PC-3 (cell line): ENCODE measurements around the gene CACNA1D.

Experiments used
- CTCF ChIP-seq: fragments of 300-600 bp; sonication (generic); conservative IDR thresholded peaks from 2 replicates; pipeline ENCODE4 v1.5.1; 2017; ENCODE audit warnings: antibody characterized with exemption, low read depth, mild to moderate bottlenecking, low read length
- EZH2 ChIP-seq: fragments of 300-600 bp; sonication (generic); IDR thresholded peaks from one replicate; pipeline ENCODE4 v1.6.1; 2017; ENCODE audit warnings: antibody characterized with exemption, mild to moderate bottlenecking, low read length; ENCODE audit not compliant: unreplicated experiment

GRCh38 chr3:53590606-53591005 is 96.2 kb downstream of the CACNA1D start:
- TF ChIP-seq CTCF, result no peak
- no peak for TF ChIP-seq EZH2
